GM21526 (cell line): ENCODE results near the gene HOXC13.

ENCODE experiments used
- ATAC-seq: cut with Tn5 transposase; IDR thresholded peaks from one replicate; pipeline ENCODE4 v1.9.1; 2021; ENCODE audit warnings: moderate library complexity; ENCODE audit not compliant: unreplicated experiment, low FRiP score

Gene HOXC13

DNA sequence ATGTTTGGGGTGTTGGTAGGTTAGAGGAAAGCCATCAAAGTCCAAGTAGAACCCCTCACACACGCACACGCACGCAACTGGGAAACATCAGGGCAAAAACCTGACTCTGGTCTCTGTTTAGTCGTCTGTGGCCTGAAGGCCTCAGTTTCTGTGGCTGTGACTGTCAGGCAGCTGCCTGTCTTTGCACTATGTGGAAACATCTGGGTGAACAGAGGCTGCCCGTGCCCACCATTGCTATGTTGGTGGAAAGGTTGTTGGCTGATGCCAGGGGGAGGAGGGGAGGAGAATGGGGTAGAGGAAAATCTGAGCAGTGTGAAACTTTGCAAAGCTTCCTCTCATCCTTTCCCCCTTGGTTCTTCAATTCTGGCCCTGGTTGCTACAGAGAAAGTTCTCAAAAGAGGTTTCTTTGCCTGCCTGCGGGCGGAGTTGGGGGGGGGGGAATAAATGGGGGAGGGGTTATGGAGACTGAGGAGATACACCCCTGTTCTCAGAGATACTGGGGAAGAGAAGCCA, 53.8 kb downstream of the HOXC13 start:
- ATAC-seq, result no peak

GRCh38 chr12:53993162-53994008, 54.8 kb downstream of the HOXC13 start:
- no peak for ATAC-seq

GRCh38 chr12:53994009-53994263, 55.3 kb downstream of the HOXC13 start:
- no peak for ATAC-seq

DNA sequence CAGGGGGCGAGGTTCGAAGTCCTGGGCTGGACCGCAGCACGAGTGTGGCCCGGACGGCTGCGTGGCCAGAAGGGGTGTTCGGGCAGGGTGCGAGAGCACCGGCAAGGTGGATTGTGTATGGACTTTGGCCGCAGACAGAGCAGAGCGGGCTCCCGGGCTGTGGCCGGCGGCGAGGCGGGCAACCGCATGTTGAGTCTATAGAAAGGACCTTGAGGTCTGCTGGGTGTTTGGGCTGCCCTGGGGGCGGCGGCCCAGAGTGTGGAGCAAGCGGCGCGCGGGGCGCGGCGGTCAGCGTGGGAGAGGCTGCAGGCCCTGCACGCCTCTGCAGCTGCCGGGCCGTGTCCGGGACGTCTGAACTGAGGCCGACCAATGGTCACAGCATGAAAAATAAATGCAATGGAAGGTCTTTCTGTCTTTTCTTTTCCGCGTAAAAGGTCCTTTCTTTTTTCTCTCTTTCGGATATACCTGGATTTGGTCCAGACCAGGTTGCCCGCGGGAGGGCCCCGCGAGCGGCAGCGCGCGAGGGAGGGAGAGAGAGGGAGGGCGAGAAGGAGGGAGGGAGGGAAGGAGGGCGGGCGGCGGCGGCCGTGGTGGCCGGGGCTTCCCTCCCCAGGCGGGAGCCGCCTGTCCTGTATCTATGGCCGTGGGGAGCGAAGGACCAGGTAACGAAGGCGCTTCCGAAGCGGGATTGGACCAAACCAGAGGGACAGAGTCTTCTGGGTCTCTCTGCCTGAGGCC, 55.8 kb downstream of the HOXC13 start:
- no peak for ATAC-seq

- no peak for ATAC-seq
Measured at GRCh38 chr12:53995002-53995377, 56.4 kb downstream of the HOXC13 start.

GRCh38 chr12:53995378-53996239, 57.0 kb downstream of the HOXC13 start:
- ATAC-seq, result no peak
